ENCODE data around the gene KSR1.

DNA sequence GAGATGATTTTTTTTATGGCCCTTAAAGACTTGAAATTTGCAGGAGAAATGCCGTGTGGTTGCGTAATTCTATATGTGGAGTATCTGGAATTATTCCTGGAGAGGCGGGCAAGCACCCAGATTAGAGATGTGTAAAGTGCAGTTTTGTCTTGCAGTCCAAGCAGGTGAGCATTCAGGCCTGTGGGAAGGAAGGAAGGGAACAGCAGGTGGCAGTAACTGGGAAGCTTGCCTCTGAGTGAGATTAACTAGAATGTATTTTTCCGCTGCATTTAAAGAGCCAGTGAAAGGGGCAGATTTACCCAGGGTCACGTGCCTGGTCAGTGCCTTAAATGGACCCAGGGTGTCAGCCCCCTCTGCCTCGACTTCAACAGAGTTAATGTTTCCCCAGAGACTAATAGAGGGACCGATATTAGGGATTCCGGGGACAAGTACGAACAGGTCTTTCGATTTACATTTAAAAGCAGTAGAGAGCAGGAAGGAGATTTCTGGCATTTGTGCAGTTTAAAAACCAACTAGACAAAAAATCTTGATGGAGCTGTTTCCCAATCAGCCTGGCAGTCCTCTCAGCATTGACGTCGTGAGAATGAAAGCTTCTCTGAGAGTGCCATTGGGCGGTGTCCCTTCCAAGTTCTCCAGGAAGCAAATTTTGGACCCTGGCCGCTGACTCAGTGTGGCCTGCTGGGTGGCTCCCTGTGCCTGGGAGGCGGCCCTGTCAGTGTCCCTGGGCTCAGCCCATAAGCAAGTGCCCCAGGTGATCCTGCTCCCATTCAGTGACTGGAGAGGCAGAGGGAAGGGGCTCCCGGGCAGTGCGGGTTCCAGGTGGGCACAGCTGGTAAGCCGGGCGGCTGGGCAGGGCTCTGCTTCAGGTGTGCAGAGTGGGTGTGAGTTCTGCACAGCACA, 38.2 kb downstream of the KSR1 start:
- TF ChIP-seq CTCF (IDR thresholded peaks at IDR 0.05): peak in 2 of 3 donors; percentile 17 to 65
- TF ChIP-seq POLR2AphosphoS5 (IDR thresholded peaks at IDR 0.05): peak in 1 of 3 donors; percentile 35

Measured in breast epithelium (tissue), 3 donors.